WTC11 (cell line): ENCODE results near the gene PLRG1. TPM values are rescaled to one million over a fixed set of nuclear protein-coding genes. Genes with fewer than 3 reads are reported as not detected.

Experiments used
- ATAC-seq: fragments of 200-7000 bp; cut with Tn5 transposase; 2 replicates; pipeline ENCODE4 v1.10.0; 2021; ENCODE audit warnings: mild to moderate bottlenecking, moderate library complexity
- CTCF ChIA-PET: fragments of 300-600 bp; sonication (Branson Sonifier 250); formaldehyde crosslinking; loops from one replicate; lab custom pipeline; 2021; ENCODE audit warnings: antibody characterized with exemption; lab: Charles Lee
- POLR2A ChIA-PET: fragments of 350-600 bp; sonication (Branson Sonifier 250); formaldehyde crosslinking; loops from one replicate; lab custom pipeline; 2021; ENCODE audit warnings: antibody characterized with exemption; lab: Charles Lee
- DNase-seq: peaks from one replicate; pipeline ENCODE4 v3.0.0; 2021; ENCODE audit warnings: low spot score
- H3K27ac Mint-ChIP-seq: 2 replicates; pipeline ENCODE4 v1.8.0; 2021; ENCODE audit warnings: mixed read lengths
- H3K27me3 Mint-ChIP-seq: 2 replicates; pipeline ENCODE4 v1.8.0; 2021; ENCODE audit warnings: low read depth, mild to moderate bottlenecking, moderate library complexity, mixed read lengths
- H3K36me3 Mint-ChIP-seq: 2 replicates; pipeline ENCODE4 v1.8.0; 2021; ENCODE audit warnings: mixed read lengths
- H3K4me1 Mint-ChIP-seq: 2 replicates; pipeline ENCODE4 v1.8.0; 2022; ENCODE audit warnings: mixed read lengths
- H3K4me3 Mint-ChIP-seq: 2 replicates; pipeline ENCODE4 v1.8.0; 2021; ENCODE audit warnings: mild to moderate bottlenecking, moderate library complexity, mixed read lengths
- H3K9me3 Mint-ChIP-seq: 2 replicates; pipeline ENCODE4 v1.8.0; 2021; ENCODE audit warnings: mixed read lengths
- AR ChIP-seq: fragments of 250-450 bp; sonication (Bioruptor Pico); IDR thresholded peaks from 2 replicates; pipeline ENCODE4 v1.9.0; 2021; ENCODE audit warnings: mild to moderate bottlenecking
- ATF6 ChIP-seq: sonication (generic); formaldehyde crosslinking; IDR thresholded peaks from 2 replicates; pipeline ENCODE4 v1.8.1; 2023; ENCODE audit warnings: mild to moderate bottlenecking, missing genetic modification reagents
- CREB1 ChIP-seq: sonication (generic); formaldehyde crosslinking; IDR thresholded peaks from 2 replicates; pipeline ENCODE4 v1.8.0; 2023; ENCODE audit warnings: mild to moderate bottlenecking, missing genetic modification reagents
- GTF2I ChIP-seq: fragments of 250-450 bp; sonication (Bioruptor Pico); conservative IDR thresholded peaks from 2 replicates; pipeline ENCODE4 v1.4.0; 2021; ENCODE audit warnings: mild to moderate bottlenecking
- IRF1 ChIP-seq: sonication (generic); formaldehyde crosslinking; IDR thresholded peaks from 2 replicates; pipeline ENCODE4 v1.8.0; 2023; ENCODE audit warnings: missing genetic modification reagents
- NFATC4 ChIP-seq: fragments of 250-450 bp; sonication (Bioruptor Pico); IDR thresholded peaks from 2 replicates; pipeline ENCODE4 v1.9.0; 2021; ENCODE audit warnings: mild to moderate bottlenecking
- NR1H2 ChIP-seq: sonication (generic); formaldehyde crosslinking; IDR thresholded peaks from 2 replicates; pipeline ENCODE4 v1.9.0; 2021; ENCODE audit warnings: mild to moderate bottlenecking, moderate library complexity, missing genetic modification reagents
- SMAD4 ChIP-seq: sonication (generic); formaldehyde crosslinking; IDR thresholded peaks from 2 replicates; pipeline ENCODE4 v1.8.0; 2022; ENCODE audit warnings: mild to moderate bottlenecking, missing genetic modification reagents
- STAT6 ChIP-seq: sonication (generic); formaldehyde crosslinking; conservative IDR thresholded peaks from 2 replicates; pipeline ENCODE4 v1.8.1; 2023; ENCODE audit warnings: mild to moderate bottlenecking, low read depth, missing genetic modification reagents, moderate library complexity
- TCF7 ChIP-seq: sonication (generic); formaldehyde crosslinking; IDR thresholded peaks from 2 replicates; pipeline ENCODE4 v1.8.0; 2022; ENCODE audit warnings: mild to moderate bottlenecking, low read depth, missing genetic modification reagents, moderate library complexity
- total RNA-seq: library from RNA; stranded (reverse); gene quantifications from 3 replicates; pipeline ENCODE4 v1.2.3, GENCODE V29; 2021
- TF ChIP-seq, protein P1 (sequence below): sonication (generic); formaldehyde crosslinking; IDR thresholded peaks from 2 replicates; pipeline ENCODE4 v1.8.1; 2023; ENCODE audit warnings: mild to moderate bottlenecking, moderate library complexity, missing genetic modification reagents
- TF ChIP-seq, protein P2 (sequence below): fragments of 200-600 bp; IDR thresholded peaks from 2 replicates; pipeline ENCODE4 v1.8.0; 2022; ENCODE audit warnings: antibody characterized with exemption
- TF ChIP-seq, protein P3 (sequence below): fragments of 250-450 bp; sonication (Bioruptor Pico); IDR thresholded peaks from 2 replicates; pipeline ENCODE4 v1.9.0; 2021; ENCODE audit warnings: mild to moderate bottlenecking, borderline replicate concordance
- TF ChIP-seq, protein P4 (sequence below): sonication (generic); formaldehyde crosslinking; IDR thresholded peaks from 2 replicates; pipeline ENCODE4 v1.8.0; 2022; ENCODE audit warnings: mild to moderate bottlenecking, missing genetic modification reagents

The PLRG1 gene
- total RNA-seq, 1 experiment from 2014 or later: 84.8 TPM

DNA sequence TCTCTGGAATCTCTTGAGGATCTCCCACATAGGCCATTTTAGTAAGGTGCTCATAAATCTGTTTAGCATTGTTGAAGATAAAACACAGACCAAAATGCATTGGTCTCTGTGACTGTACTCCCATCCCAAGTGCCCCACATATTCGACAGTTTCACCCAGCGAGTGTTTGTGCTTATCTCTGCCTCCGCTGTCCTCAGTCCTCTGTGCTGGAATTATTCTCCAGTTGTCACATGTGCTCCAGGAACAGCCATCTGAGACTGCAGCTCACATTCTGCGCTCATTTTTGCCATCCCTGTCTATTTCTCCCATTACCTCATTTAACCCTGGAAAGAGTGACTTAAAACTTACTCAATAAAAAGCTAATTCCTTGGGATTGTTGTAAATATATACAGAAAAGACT, 31.0 kb downstream of the PLRG1 start:
- Mint-ChIP-seq H3K4me1 (no peaks in the 10 kb centered on the region), H3K9me3 (peaks cover 5% of the 10 kb centered on the region), H3K27ac (no peak overlapping the region), H3K4me3 (no peak overlapping the region), H3K36me3 (no peaks in the 10 kb centered on the region), H3K27me3 (peaks cover 4% of the 10 kb centered on the region)
- POLR2A ChIA-PET: no interaction called here
- CTCF ChIA-PET: interaction anchor here (3.6 kb wide), 1 partner anchor 13 kb away, joined by 19 read pairs; no protein-coding TSS in a partner anchor
- ATAC-seq (no peak), DNase-seq (no peak)
- TF ChIP-seq, protein P1, sequence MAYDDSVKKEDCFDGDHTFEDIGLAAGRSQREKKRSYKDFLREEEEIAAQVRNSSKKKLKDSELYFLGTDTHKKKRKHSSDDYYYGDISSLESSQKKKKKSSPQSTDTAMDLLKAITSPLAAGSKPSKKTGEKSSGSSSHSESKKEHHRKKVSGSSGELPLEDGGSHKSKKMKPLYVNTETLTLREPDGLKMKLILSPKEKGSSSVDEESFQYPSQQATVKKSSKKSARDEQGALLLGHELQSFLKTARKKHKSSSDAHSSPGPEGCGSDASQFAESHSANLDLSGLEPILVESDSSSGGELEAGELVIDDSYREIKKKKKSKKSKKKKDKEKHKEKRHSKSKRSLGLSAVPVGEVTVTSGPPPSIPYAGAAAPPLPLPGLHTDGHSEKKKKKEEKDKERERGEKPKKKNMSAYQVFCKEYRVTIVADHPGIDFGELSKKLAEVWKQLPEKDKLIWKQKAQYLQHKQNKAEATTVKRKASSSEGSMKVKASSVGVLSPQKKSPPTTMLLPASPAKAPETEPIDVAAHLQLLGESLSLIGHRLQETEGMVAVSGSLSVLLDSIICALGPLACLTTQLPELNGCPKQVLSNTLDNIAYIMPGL (CRISPR knock-in tag): no peak
- TF ChIP-seq, protein P2, sequence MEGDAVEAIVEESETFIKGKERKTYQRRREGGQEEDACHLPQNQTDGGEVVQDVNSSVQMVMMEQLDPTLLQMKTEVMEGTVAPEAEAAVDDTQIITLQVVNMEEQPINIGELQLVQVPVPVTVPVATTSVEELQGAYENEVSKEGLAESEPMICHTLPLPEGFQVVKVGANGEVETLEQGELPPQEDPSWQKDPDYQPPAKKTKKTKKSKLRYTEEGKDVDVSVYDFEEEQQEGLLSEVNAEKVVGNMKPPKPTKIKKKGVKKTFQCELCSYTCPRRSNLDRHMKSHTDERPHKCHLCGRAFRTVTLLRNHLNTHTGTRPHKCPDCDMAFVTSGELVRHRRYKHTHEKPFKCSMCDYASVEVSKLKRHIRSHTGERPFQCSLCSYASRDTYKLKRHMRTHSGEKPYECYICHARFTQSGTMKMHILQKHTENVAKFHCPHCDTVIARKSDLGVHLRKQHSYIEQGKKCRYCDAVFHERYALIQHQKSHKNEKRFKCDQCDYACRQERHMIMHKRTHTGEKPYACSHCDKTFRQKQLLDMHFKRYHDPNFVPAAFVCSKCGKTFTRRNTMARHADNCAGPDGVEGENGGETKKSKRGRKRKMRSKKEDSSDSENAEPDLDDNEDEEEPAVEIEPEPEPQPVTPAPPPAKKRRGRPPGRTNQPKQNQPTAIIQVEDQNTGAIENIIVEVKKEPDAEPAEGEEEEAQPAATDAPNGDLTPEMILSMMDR: no peak
- TF ChIP-seq, protein P3, sequence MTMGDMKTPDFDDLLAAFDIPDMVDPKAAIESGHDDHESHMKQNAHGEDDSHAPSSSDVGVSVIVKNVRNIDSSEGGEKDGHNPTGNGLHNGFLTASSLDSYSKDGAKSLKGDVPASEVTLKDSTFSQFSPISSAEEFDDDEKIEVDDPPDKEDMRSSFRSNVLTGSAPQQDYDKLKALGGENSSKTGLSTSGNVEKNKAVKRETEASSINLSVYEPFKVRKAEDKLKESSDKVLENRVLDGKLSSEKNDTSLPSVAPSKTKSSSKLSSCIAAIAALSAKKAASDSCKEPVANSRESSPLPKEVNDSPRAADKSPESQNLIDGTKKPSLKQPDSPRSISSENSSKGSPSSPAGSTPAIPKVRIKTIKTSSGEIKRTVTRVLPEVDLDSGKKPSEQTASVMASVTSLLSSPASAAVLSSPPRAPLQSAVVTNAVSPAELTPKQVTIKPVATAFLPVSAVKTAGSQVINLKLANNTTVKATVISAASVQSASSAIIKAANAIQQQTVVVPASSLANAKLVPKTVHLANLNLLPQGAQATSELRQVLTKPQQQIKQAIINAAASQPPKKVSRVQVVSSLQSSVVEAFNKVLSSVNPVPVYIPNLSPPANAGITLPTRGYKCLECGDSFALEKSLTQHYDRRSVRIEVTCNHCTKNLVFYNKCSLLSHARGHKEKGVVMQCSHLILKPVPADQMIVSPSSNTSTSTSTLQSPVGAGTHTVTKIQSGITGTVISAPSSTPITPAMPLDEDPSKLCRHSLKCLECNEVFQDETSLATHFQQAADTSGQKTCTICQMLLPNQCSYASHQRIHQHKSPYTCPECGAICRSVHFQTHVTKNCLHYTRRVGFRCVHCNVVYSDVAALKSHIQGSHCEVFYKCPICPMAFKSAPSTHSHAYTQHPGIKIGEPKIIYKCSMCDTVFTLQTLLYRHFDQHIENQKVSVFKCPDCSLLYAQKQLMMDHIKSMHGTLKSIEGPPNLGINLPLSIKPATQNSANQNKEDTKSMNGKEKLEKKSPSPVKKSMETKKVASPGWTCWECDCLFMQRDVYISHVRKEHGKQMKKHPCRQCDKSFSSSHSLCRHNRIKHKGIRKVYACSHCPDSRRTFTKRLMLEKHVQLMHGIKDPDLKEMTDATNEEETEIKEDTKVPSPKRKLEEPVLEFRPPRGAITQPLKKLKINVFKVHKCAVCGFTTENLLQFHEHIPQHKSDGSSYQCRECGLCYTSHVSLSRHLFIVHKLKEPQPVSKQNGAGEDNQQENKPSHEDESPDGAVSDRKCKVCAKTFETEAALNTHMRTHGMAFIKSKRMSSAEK: no peak
- TF ChIP-seq AR (CRISPR knock-in tag): no peak

DNA sequence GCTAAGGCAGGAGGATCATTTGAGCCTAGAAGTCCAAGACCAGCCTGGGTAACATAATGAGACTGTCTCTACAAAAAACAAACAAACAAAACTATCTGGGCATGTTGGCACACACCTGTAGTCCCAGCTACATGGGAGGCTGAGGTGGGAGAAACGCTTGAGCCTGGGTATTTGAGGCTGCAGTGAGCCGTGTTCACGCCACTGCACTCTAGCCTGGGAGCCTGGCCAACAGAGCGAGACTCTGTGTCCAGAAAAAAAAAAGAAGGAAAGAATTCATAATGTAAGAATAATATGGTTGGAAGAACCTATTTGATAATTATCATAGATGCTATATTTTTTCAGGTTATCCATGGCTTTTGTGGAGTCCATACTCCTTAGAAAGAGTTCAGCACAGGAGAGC, 32.6 kb downstream of the PLRG1 start:
- peaks cover 3% of the 10 kb centered on the region for H3K4me1 Mint-ChIP-seq
- ATAC-seq (no peak), DNase-seq (no peak)
- H3K4me3 Mint-ChIP-seq: no peak overlapping the region
- CTCF ChIA-PET: interaction anchor here (2.2 to 3.6 kb wide), 2 partner anchors 11 to 15 kb away, joined by 5 to 19 read pairs; no protein-coding TSS in a partner anchor
- POLR2A ChIA-PET: no interaction called here
- H3K27ac Mint-ChIP-seq: no peak overlapping the region
- peaks cover 4% of the 10 kb centered on the region for H3K27me3 Mint-ChIP-seq
- H3K36me3 Mint-ChIP-seq: no peaks in the 10 kb centered on the region
- H3K9me3 Mint-ChIP-seq: peaks cover 13% of the 10 kb centered on the region
- no peak for TF ChIP-seq GTF2I (CRISPR knock-in tag)
- TF ChIP-seq, protein P4, sequence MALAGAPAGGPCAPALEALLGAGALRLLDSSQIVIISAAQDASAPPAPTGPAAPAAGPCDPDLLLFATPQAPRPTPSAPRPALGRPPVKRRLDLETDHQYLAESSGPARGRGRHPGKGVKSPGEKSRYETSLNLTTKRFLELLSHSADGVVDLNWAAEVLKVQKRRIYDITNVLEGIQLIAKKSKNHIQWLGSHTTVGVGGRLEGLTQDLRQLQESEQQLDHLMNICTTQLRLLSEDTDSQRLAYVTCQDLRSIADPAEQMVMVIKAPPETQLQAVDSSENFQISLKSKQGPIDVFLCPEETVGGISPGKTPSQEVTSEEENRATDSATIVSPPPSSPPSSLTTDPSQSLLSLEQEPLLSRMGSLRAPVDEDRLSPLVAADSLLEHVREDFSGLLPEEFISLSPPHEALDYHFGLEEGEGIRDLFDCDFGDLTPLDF (CRISPR knock-in tag): no peak
- TF ChIP-seq NR1H2 (CRISPR knock-in tag): no peak
- no peak for TF ChIP-seq IRF1 (CRISPR knock-in tag)
- no peak for TF ChIP-seq ATF6 (CRISPR knock-in tag)
- TF ChIP-seq NFATC4 (CRISPR knock-in tag): no peak
- TF ChIP-seq CREB1 (CRISPR knock-in tag): no peak
- no peak for TF ChIP-seq STAT6
- TF ChIP-seq TCF7 (CRISPR knock-in tag): no peak
- no peak for TF ChIP-seq SMAD4
- TF ChIP-seq, protein P2: no peak
